ENCODE results near the gene VTI1B.

VTI1B gene

GRCh38 chr14:67697006-67697405 is 22.6 kb upstream of the VTI1B start:
- Mint-ChIP-seq H3K27ac (no peak overlapping the region), H3K27me3 (no peaks in the 10 kb centered on the region), H3K4me3 (no peak overlapping the region), H3K4me1 (peaks cover 24% of the 10 kb centered on the region), H3K9me3 (no peaks in the 10 kb centered on the region), H3K36me3 (ENCODE audit: low read depth) (peaks cover 9% of the 10 kb centered on the region)
- ATAC-seq (no peak), DNase-seq (no peak)

GRCh38 chr14:67695394-67695949 is 21.0 kb upstream of the VTI1B start, which contains the start of gene RDH11:
Gene RDH11, minus strand, starts transcription at chr14:67695764. Its CDS starts 61 bp downstream, at chr14:67695703.
- Mint-ChIP-seq H3K27ac (peak within 1 kb of the TSS; percentile 96), H3K4me1 (peaks cover 24% of the 10 kb centered on the region), H3K9me3 (no peaks in the 10 kb centered on the region), H3K4me3 (peak within 1 kb of the TSS; percentile 92), H3K27me3 (no peaks in the 10 kb centered on the region), H3K36me3 (ENCODE audit: low read depth) (peaks cover 23% of the 10 kb centered on the region)
- DNase-seq (peak; percentile 76), ATAC-seq (peak; percentile 91)

- Mint-ChIP-seq H3K4me3 (peak overlapping the region; percentile 92), H3K4me1 (peaks cover 24% of the 10 kb centered on the region), H3K36me3 (ENCODE audit: low read depth) (peaks cover 27% of the 10 kb centered on the region), H3K27me3 (no peaks in the 10 kb centered on the region), H3K9me3 (no peaks in the 10 kb centered on the region), H3K27ac (peak overlapping the region; percentile 96)
- peak; percentile 95 for ATAC-seq
- peak; percentile 75 for DNase-seq
Observed at GRCh38 chr14:67694791-67695393, 20.5 kb upstream of the VTI1B start.

GRCh38 chr14:67690011-67690410 is 15.6 kb upstream of the VTI1B start:
- ATAC-seq (no peak), DNase-seq (no peak)
- no peak overlapping the region for H3K4me3 Mint-ChIP-seq
- H3K36me3 Mint-ChIP-seq (ENCODE audit: low read depth): peaks cover 58% of the 10 kb centered on the region
- no peaks in the 10 kb centered on the region for H3K9me3 Mint-ChIP-seq
- peak overlapping the region; percentile 44 for H3K27ac Mint-ChIP-seq
- peaks cover 20% of the 10 kb centered on the region for H3K4me1 Mint-ChIP-seq
- H3K27me3 Mint-ChIP-seq: no peaks in the 10 kb centered on the region

DNA sequence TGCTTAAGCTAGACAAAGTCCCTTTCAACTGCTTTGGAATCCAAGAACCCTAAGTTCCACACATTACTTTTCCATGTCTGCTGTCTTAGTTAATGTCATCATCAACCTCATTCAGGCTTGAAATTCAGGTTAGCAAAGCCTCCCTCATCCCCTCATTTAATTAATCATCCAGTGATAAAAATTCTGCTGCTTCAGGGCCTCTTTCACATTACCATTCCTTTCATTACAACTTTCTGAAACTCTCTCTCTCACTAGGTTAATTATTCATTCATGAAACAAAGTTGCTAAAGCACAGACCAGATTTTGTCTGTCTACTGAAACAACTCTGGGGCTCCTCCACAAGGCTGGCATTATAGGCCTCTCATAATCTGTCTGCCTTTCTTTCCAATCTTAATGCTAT is 9.4 kb upstream of the VTI1B start:
- ATAC-seq: no peak
- peaks cover 67% of the 10 kb centered on the region for H3K36me3 Mint-ChIP-seq (ENCODE audit: low read depth)
- no peak overlapping the region for H3K4me3 Mint-ChIP-seq

GRCh38 chr14:67680941-67681340 is 6.5 kb upstream of the VTI1B start:
- DNase-seq (no peak), ATAC-seq (no peak)
- Mint-ChIP-seq H3K36me3 (ENCODE audit: low read depth) (peaks cover 62% of the 10 kb centered on the region), H3K4me3 (no peak overlapping the region), H3K9me3 (no peaks in the 10 kb centered on the region), H3K4me1 (peaks cover 21% of the 10 kb centered on the region), H3K27me3 (no peaks in the 10 kb centered on the region), H3K27ac (no peak overlapping the region)

More for the DNA sequence above, 9.4 kb upstream of the VTI1B start:
- no peak for DNase-seq
- Mint-ChIP-seq H3K9me3 (no peaks in the 10 kb centered on the region), H3K4me1 (peaks cover 21% of the 10 kb centered on the region), H3K27me3 (no peaks in the 10 kb centered on the region), H3K27ac (no peak overlapping the region)

- H3K4me1 Mint-ChIP-seq: peaks cover 26% of the 10 kb centered on the region
- H3K9me3 Mint-ChIP-seq: no peaks in the 10 kb centered on the region
- no peak overlapping the region for H3K4me3 Mint-ChIP-seq
- ATAC-seq (peak; percentile 98), DNase-seq (no peak)
- peak overlapping the region; percentile 61 for H3K27ac Mint-ChIP-seq
- peaks cover 60% of the 10 kb centered on the region for H3K36me3 Mint-ChIP-seq (ENCODE audit: low read depth)
- no peaks in the 10 kb centered on the region for H3K27me3 Mint-ChIP-seq
Observed at GRCh38 chr14:67680121-67680602, 5.7 kb upstream of the VTI1B start.

DNA sequence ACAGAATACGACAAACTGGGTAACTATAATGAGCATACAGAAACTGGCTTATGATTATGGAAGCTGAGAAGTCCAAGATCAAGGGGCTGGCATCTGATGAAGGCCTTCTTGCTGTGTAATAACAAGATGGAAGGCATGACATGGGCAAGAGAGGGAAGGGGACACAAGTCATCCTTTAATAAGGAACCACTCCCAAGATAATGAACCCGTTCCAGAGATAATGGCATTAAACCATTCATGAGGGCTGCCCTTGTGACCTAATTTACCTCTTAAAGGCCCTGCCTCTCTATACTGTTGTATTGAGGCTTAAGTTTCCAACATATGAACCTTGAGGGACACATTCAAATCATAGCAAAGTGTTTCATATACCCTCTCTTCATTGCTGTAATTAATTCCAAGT is 4.6 kb upstream of the VTI1B start:
- H3K4me3 Mint-ChIP-seq: no peak overlapping the region
- no peaks in the 10 kb centered on the region for H3K9me3 Mint-ChIP-seq
- peaks cover 49% of the 10 kb centered on the region for H3K36me3 Mint-ChIP-seq (ENCODE audit: low read depth)
- ATAC-seq (no peak), DNase-seq (no peak)
- H3K27ac Mint-ChIP-seq: no peak overlapping the region
- no peaks in the 10 kb centered on the region for H3K27me3 Mint-ChIP-seq
- peaks cover 25% of the 10 kb centered on the region for H3K4me1 Mint-ChIP-seq

- ATAC-seq (no peak), DNase-seq (no peak)
- Mint-ChIP-seq H3K9me3 (no peaks in the 10 kb centered on the region), H3K36me3 (ENCODE audit: low read depth) (peaks cover 22% of the 10 kb centered on the region), H3K4me1 (peaks cover 31% of the 10 kb centered on the region), H3K4me3 (peak overlapping the region; percentile 91), H3K27ac (peak overlapping the region; percentile 75), H3K27me3 (no peaks in the 10 kb centered on the region)
Observed at GRCh38 chr14:67675219-67675582, 769 bp upstream of the VTI1B start.

DNA sequence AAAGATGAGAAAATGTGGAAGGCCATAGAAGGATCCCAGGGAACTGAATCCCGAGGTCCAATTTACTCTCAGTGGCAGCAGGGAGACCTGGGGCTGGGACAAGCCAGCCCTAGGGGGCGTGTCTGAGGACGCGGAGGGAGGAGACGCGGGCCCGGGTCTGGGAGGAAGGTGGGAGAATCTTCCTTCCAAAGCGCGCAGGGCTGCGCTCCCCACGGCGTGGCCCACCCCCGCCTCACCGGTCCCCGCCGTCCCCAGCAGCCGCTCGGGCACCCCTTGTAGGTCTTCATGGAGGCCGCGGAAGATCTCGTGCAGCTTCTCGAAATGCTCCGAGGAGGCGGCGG is 323 bp downstream of the VTI1B start:
- peaks cover 16% of the 10 kb centered on the region for H3K36me3 Mint-ChIP-seq (ENCODE audit: low read depth)
- ATAC-seq (peak; percentile 69), DNase-seq (peak; percentile 62)
- H3K4me3 Mint-ChIP-seq: peak overlapping the region; percentile 91
- H3K27ac Mint-ChIP-seq: peak overlapping the region; percentile 75
- peaks cover 30% of the 10 kb centered on the region for H3K4me1 Mint-ChIP-seq
- H3K27me3 Mint-ChIP-seq: no peaks in the 10 kb centered on the region
- H3K9me3 Mint-ChIP-seq: no peaks in the 10 kb centered on the region

GRCh38 chr14:67673451-67673850 is 981 bp downstream of the VTI1B start:
- Mint-ChIP-seq H3K27me3 (no peaks in the 10 kb centered on the region), H3K4me1 (peaks cover 37% of the 10 kb centered on the region), H3K36me3 (ENCODE audit: low read depth) (peaks cover 16% of the 10 kb centered on the region), H3K9me3 (no peaks in the 10 kb centered on the region), H3K27ac (peak overlapping the region; percentile 75), H3K4me3 (peak overlapping the region; percentile 91)
- ATAC-seq (no peak), DNase-seq (no peak)

DNA sequence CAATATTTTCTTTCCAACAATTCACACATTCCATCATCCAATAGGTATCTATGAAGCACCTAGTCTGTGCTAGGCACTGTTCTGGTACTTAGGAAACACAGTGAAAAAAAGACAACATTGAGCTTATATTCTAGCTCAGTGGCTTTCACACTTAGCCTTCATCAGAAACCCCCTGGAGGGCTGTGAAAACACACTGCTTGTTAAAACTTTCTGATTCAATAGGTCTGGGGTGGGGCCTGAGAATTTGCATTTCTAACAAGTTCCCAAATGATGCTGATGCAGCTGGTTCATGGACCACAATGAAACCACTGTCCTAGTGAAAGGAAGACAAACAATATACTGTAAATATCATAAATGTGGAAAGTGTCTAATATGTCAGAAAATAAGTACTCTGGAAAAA is 5.9 kb downstream of the VTI1B start:
- Mint-ChIP-seq H3K27me3 (no peaks in the 10 kb centered on the region), H3K4me3 (no peak overlapping the region), H3K36me3 (ENCODE audit: low read depth) (no peaks in the 10 kb centered on the region), H3K27ac (peak overlapping the region; percentile 28), H3K4me1 (peaks cover 62% of the 10 kb centered on the region), H3K9me3 (no peaks in the 10 kb centered on the region)
- DNase-seq: no peak
- ATAC-seq: peak; percentile 60

DNA sequence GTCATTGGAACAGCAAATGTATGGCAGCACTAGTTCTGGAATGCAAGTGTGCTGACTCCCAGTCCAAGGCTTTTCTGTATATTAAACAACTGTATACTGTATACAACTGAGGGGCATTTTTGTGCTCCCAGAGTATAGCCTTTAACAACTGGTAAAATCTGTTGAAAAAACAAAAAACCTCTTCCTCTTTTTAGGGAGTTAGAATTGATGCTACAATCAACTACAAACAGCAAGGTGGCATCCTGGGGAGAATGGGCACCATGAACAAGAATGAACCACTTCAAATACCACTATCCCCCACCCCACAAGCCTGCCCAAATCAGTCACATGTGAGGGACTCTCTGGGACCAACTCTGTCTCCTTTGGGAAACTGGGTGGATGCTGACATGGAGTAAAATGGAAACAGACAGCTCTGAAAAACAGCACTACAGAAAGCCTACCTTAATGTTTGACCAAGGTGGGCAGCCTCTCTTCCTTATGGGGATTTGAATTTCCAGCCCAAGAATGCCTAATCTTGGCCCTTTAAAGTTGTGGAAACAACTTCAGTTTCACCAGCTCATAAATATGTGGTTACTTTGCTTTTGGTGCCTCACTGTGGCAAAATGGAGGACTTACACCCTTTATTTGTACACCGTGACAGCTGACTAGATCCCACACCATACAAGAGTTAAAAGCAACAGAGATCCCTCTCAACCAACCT is 7.5 kb downstream of the VTI1B start:
- Mint-ChIP-seq H3K4me3 (no peak overlapping the region), H3K27ac (peak overlapping the region; percentile 58), H3K4me1 (peaks cover 56% of the 10 kb centered on the region), H3K9me3 (no peaks in the 10 kb centered on the region), H3K36me3 (ENCODE audit: low read depth) (no peaks in the 10 kb centered on the region), H3K27me3 (no peaks in the 10 kb centered on the region)
- ATAC-seq (peak; percentile 77), DNase-seq (no peak)

GRCh38 chr14:67665868-67666267 is 8.6 kb downstream of the VTI1B start:
- Mint-ChIP-seq H3K36me3 (ENCODE audit: low read depth) (no peaks in the 10 kb centered on the region), H3K27ac (no peak overlapping the region), H3K4me1 (peaks cover 50% of the 10 kb centered on the region), H3K4me3 (no peak overlapping the region), H3K27me3 (no peaks in the 10 kb centered on the region), H3K9me3 (no peaks in the 10 kb centered on the region)
- ATAC-seq (no peak), DNase-seq (no peak)

- no peak overlapping the region for H3K27ac Mint-ChIP-seq
- no peak for ATAC-seq
- peaks cover 40% of the 10 kb centered on the region for H3K4me1 Mint-ChIP-seq
- no peak overlapping the region for H3K4me3 Mint-ChIP-seq
- H3K36me3 Mint-ChIP-seq (ENCODE audit: low read depth): peaks cover 3% of the 10 kb centered on the region
- no peak for DNase-seq
- no peaks in the 10 kb centered on the region for H3K27me3 Mint-ChIP-seq
- H3K9me3 Mint-ChIP-seq: no peaks in the 10 kb centered on the region
Observed at GRCh38 chr14:67663633-67664032, 10.8 kb downstream of the VTI1B start.
